22Rv1 (cell line): ENCODE results near the gene UGT1A8.

Experiments
- CTCF ChIP-seq: fragments of 450-650 bp; IDR thresholded peaks from 2 replicates; pipeline ENCODE4 v1.5.1; 2017; ENCODE audit warnings: mild to moderate bottlenecking
- ZFX ChIP-seq: fragments of 450-650 bp; IDR thresholded peaks from 2 replicates; pipeline ENCODE4 v1.6.1; 2017; ENCODE audit warnings: antibody characterized with exemption, borderline replicate concordance

GRCh38 chr2:233673896-233674295 lies 56.5 kb downstream of the UGT1A8 start:
- TF ChIP-seq CTCF (no peak), ZFX (no peak)
